HCT116 (cell line): ENCODE data around the gene RBP5.

Source experiments
- CBX3 ChIP-seq: IDR thresholded peaks from 2 replicates; pipeline ENCODE4 v1.6.1; 2012; ENCODE audit warnings: low read depth
- CEBPB ChIP-seq: IDR thresholded peaks from 2 replicates; pipeline ENCODE4 v1.6.1; 2012; ENCODE audit warnings: low read depth
- CTCF ChIP-seq, 3 experiments: fragments of 200-600 bp in 1 of 3; sonication (generic) in 1 of 3; IDR thresholded peaks in 2 of 3; conservative IDR thresholded peaks in 1 of 3; 2 replicates each; pipeline ENCODE4 v1.5.1; 2012 to 2017; ENCODE audit warnings: low read depth in 2 of 3, low read length in 2 of 3, antibody characterized with exemption in 1 of 3, borderline replicate concordance in 1 of 3, control low read depth in 1 of 3, mild to moderate bottlenecking in 1 of 3, mixed read lengths in 1 of 3, mixed run types in 1 of 3, moderate library complexity in 1 of 3; ENCODE audit not compliant: insufficient read depth in 1 of 3
- POLR2A ChIP-seq: IDR thresholded peaks from 2 replicates; pipeline ENCODE4 v1.7.0; 2011; ENCODE audit warnings: borderline replicate concordance; ENCODE audit not compliant: insufficient read depth, insufficient read length; ENCODE audit errors: extremely low read depth
- REST ChIP-seq: IDR thresholded peaks from 2 replicates; pipeline ENCODE4 v1.6.1; 2012; ENCODE audit warnings: low read depth

GRCh38 chr12:7158781-7159609, 30.3 kb upstream of the RBP5 start:
- TF ChIP-seq CTCF (IDR thresholded peaks at IDR 0.05 in 2 of 3, conservative IDR thresholded peaks at IDR 0.05 in 1 of 3; ENCODE audit: borderline replicate concordance in 1 of 3, insufficient read depth in 1 of 3, low read depth in 2 of 3, low read length in 2 of 3) (no peak), REST (no peak), CBX3 (no peak), POLR2A (no peak), CEBPB (no peak)
